ENCODE results near the gene CCDC106.

Gene CCDC106

GRCh38 chr19:55681131-55682092, 33.4 kb downstream of the CCDC106 start:
- H3K27ac Mint-ChIP-seq, result no peak overlapping the region
- H3K36me3 Mint-ChIP-seq (ENCODE audit: low read depth), result peaks cover 37% of the 10 kb centered on the region
- H3K27me3 Mint-ChIP-seq (ENCODE audit: low read depth, poor library complexity), result peaks cover 3% of the 10 kb centered on the region
- no peak for TF ChIP-seq CTCF (IDR thresholded peaks at IDR 0.05)
- peaks cover 16% of the 10 kb centered on the region for H3K4me1 Mint-ChIP-seq
- H3K4me3 Mint-ChIP-seq, result no peak overlapping the region
- DNase-seq, result no peak
- no peaks in the 10 kb centered on the region for H3K9me3 Mint-ChIP-seq

- Mint-ChIP-seq H3K4me1 (peaks cover under 1% of the 10 kb centered on the region), H3K4me3 (no peak overlapping the region), H3K27ac (peak overlapping the region; percentile 12), H3K36me3 (ENCODE audit: low read depth) (peaks cover 31% of the 10 kb centered on the region), H3K9me3 (no peaks in the 10 kb centered on the region), H3K27me3 (ENCODE audit: low read depth, poor library complexity) (peaks cover 3% of the 10 kb centered on the region)
- no peak for TF ChIP-seq CTCF (IDR thresholded peaks at IDR 0.05)
- DNase-seq, result no peak
Observed at GRCh38 chr19:55683449-55684261, 35.6 kb downstream of the CCDC106 start.

GRCh38 chr19:55684946-55685681, 37.1 kb downstream of the CCDC106 start:
- Mint-ChIP-seq H3K4me3 (no peak overlapping the region), H3K27ac (no peak overlapping the region), H3K36me3 (ENCODE audit: low read depth) (peaks cover 19% of the 10 kb centered on the region), H3K27me3 (ENCODE audit: low read depth, poor library complexity) (peaks cover 3% of the 10 kb centered on the region), H3K9me3 (no peaks in the 10 kb centered on the region), H3K4me1 (peaks cover 13% of the 10 kb centered on the region)
- no peak for TF ChIP-seq CTCF (IDR thresholded peaks at IDR 0.05)
- no peak for DNase-seq

- peaks cover 17% of the 10 kb centered on the region for H3K4me1 Mint-ChIP-seq
- no peak overlapping the region for H3K4me3 Mint-ChIP-seq
- peaks cover 3% of the 10 kb centered on the region for H3K27me3 Mint-ChIP-seq (ENCODE audit: low read depth, poor library complexity)
- DNase-seq, result no peak
- H3K9me3 Mint-ChIP-seq, result no peaks in the 10 kb centered on the region
- H3K27ac Mint-ChIP-seq, result peak overlapping the region; percentile 79
- peaks cover 15% of the 10 kb centered on the region for H3K36me3 Mint-ChIP-seq (ENCODE audit: low read depth)
- no peak for TF ChIP-seq CTCF (IDR thresholded peaks at IDR 0.05)
Observed at GRCh38 chr19:55685776-55686175, 37.8 kb downstream of the CCDC106 start.

GRCh38 chr19:55686311-55687050, 38.5 kb downstream of the CCDC106 start:
- peaks cover 3% of the 10 kb centered on the region for H3K27me3 Mint-ChIP-seq (ENCODE audit: low read depth, poor library complexity)
- TF ChIP-seq CTCF (IDR thresholded peaks at IDR 0.05), result no peak
- no peak for DNase-seq
- no peak overlapping the region for H3K4me3 Mint-ChIP-seq
- H3K4me1 Mint-ChIP-seq, result peaks cover 17% of the 10 kb centered on the region
- peaks cover 15% of the 10 kb centered on the region for H3K36me3 Mint-ChIP-seq (ENCODE audit: low read depth)
- peak overlapping the region; percentile 97 for H3K27ac Mint-ChIP-seq
- H3K9me3 Mint-ChIP-seq, result no peaks in the 10 kb centered on the region
